Cortex of kidney (tissue), 1 donor: ENCODE results near the gene DDRGK1.
"Not testable (repeated sequence)": the region's sequence is repeated elsewhere in the genome, so short reads cannot be mapped to it uniquely, and the experiment has no call there.

Source experiments
- DNase-seq: peaks from one replicate; lab custom pipeline; 2025; lab: John Stamatoyannopoulos, UW

The DDRGK1 gene

GRCh38 chr20:3215359-3215917 is 11.0 kb upstream of the DDRGK1 start:
- not testable (repeated sequence) for DNase-seq

GRCh38 chr20:3213226-3213625 is 8.7 kb upstream of the DDRGK1 start:
- DNase-seq, result no peak

- no peak for DNase-seq
These were observed 5.9 kb upstream of the DDRGK1 start for GRCh38 chr20:3210346-3210745.

GRCh38 chr20:3209946-3210317 is 5.5 kb upstream of the DDRGK1 start:
- no peak for DNase-seq

GRCh38 chr20:3209257-3209945 is 4.9 kb upstream of the DDRGK1 start, which contains the start of gene ITPA:
Gene ITPA (plus strand): TSS chr20:3209498. CDS start chr20:3209552, 54 bp downstream.
- no peak for DNase-seq

GRCh38 chr20:3208786-3209256 is 4.3 kb upstream of the DDRGK1 start:
- no peak for DNase-seq

- DNase-seq, result no peak
These were observed 963 bp downstream of the DDRGK1 start for GRCh38 chr20:3203315-3204123.

- DNase-seq, result no peak
These were observed 1.5 kb downstream of the DDRGK1 start for GRCh38 chr20:3202965-3203314.

- DNase-seq, result no peak
These were observed 4.3 kb downstream of the DDRGK1 start for GRCh38 chr20:3199976-3200755.

- no peak for DNase-seq
These were observed 5.3 kb downstream of the DDRGK1 start for GRCh38 chr20:3199206-3199605.

- no peak for DNase-seq
These were observed 8.8 kb downstream of the DDRGK1 start for GRCh38 chr20:3195590-3196237.

GRCh38 chr20:3194617-3195280 is 9.7 kb downstream of the DDRGK1 start:
- no peak for DNase-seq

GRCh38 chr20:3193806-3194616 is 10.5 kb downstream of the DDRGK1 start:
- no peak for DNase-seq

GRCh38 chr20:3192226-3193015 is 12.1 kb downstream of the DDRGK1 start:
- DNase-seq, result no peak

- DNase-seq, result no peak
These were observed 13.8 kb downstream of the DDRGK1 start for GRCh38 chr20:3190681-3191111.

GRCh38 chr20:3189561-3190131 is 14.8 kb downstream of the DDRGK1 start:
- DNase-seq, result no peak

- DNase-seq, result no peak
These were observed 15.6 kb downstream of the DDRGK1 start for GRCh38 chr20:3188823-3189413.

GRCh38 chr20:3187861-3188260 is 16.6 kb downstream of the DDRGK1 start:
- DNase-seq, result not testable (repeated sequence)
